Osteoblast (primary cell): Measurements from ENCODE around the gene PPM1F. TPM values are rescaled to one million over a fixed set of nuclear protein-coding genes. Genes with fewer than 3 reads are reported as not detected.

Source experiments
- DNase-seq: peaks from one replicate; pipeline ENCODE4 v3.0.0; 2011; ENCODE audit warnings: low spot score, mixed read lengths; ENCODE audit not compliant: insufficient read length; ENCODE audit errors: missing footprints
- H2AFZ ChIP-seq: 2 replicates; pipeline ENCODE4 v1.6.0; 2011; ENCODE audit warnings: mild to moderate bottlenecking, low read length
- H3K27ac ChIP-seq: 2 replicates; pipeline ENCODE4 v1.5.1; 2011; ENCODE audit warnings: mild to moderate bottlenecking, low read depth, low read length, moderate library complexity
- H3K27me3 ChIP-seq: 2 replicates; pipeline ENCODE4 v1.6.0; 2012; ENCODE audit warnings: mild to moderate bottlenecking, control low read depth, inconsistent platforms, low read length, moderate library complexity; ENCODE audit not compliant: insufficient read depth
- H3K36me3 ChIP-seq: 2 replicates; pipeline ENCODE4 v1.5.1; 2011; ENCODE audit warnings: mild to moderate bottlenecking, low read length, control low read depth, moderate library complexity; ENCODE audit not compliant: insufficient read depth
- H3K4me1 ChIP-seq: 2 replicates; pipeline ENCODE4 v1.5.1; 2011; ENCODE audit warnings: mild to moderate bottlenecking, low read length, control low read depth, moderate library complexity; ENCODE audit not compliant: insufficient read depth
- H3K4me2 ChIP-seq: 2 replicates; pipeline ENCODE4 v1.6.0; 2011; ENCODE audit warnings: mild to moderate bottlenecking, low read length; ENCODE audit not compliant: insufficient read depth
- H3K4me3 ChIP-seq: fragments of 200-600 bp; sonication (generic); 3 replicates; pipeline ENCODE4 v1.5.1; 2012; ENCODE audit warnings: mild to moderate bottlenecking, low read length, inconsistent platforms; ENCODE audit not compliant: insufficient read depth
- H3K79me2 ChIP-seq: 2 replicates; pipeline ENCODE4 v1.6.0; 2012; ENCODE audit warnings: mild to moderate bottlenecking, low read length, control low read depth, inconsistent platforms; ENCODE audit not compliant: insufficient read depth
- H3K9me3 ChIP-seq: 2 replicates; pipeline ENCODE4 v1.5.1; 2011; ENCODE audit warnings: low read depth, low read length, control low read depth
- H4K20me1 ChIP-seq: 2 replicates; pipeline ENCODE4 v1.6.0; 2012; ENCODE audit warnings: mild to moderate bottlenecking, low read length, control low read depth; ENCODE audit not compliant: insufficient read depth
- CTCF ChIP-seq: IDR thresholded peaks from 2 replicates; pipeline ENCODE4 v1.5.1; 2011; ENCODE audit warnings: mild to moderate bottlenecking, low read depth, low read length, moderate library complexity; ENCODE audit errors: extremely low read depth
- total RNA-seq: library from RNA; depleted of rRNA; stranded (reverse); fragments of >200 nt; gene quantifications from 2 replicates; pipeline ENCODE4 v1.2.3, GENCODE V29; 2012

Gene PPM1F
- total RNA-seq, 1 donor, result 22.8 TPM

DNA sequence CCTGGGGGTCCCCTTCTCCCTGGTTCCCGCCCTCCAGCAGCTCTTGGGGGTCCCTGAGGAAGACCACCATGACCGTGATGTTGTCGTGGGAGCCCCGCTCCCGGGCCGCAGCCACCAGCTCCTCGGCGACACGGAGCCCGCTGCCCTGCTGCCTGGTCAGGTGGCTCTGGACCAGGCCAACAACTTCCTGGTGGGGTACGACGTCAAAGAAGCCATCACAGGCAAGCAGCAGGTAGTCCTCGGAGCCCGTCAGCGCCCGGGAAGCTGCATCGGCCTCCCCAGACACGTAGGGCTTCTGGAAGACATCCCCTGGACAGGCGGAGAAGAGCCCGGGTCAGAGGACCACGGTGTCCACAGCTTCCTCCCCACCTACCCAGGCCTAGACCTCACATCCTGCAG, 29.5 kb downstream of the PPM1F start:
- no peak overlapping the region for H3K27ac ChIP-seq
- no peak for TF ChIP-seq CTCF
- no peak overlapping the region for H2AFZ ChIP-seq
- no peaks in the 10 kb centered on the region for H3K9me3 ChIP-seq
- H3K4me2 ChIP-seq, result no peak overlapping the region
- DNase-seq, result no peak
- peaks cover 4% of the 10 kb centered on the region for H4K20me1 ChIP-seq
- H3K4me1 ChIP-seq, result no peaks in the 10 kb centered on the region
- H3K27me3 ChIP-seq, result no peaks in the 10 kb centered on the region
- peaks cover 7% of the 10 kb centered on the region for H3K36me3 ChIP-seq
- no peak overlapping the region for H3K4me3 ChIP-seq
- H3K79me2 ChIP-seq, result no peaks in the 10 kb centered on the region

DNA sequence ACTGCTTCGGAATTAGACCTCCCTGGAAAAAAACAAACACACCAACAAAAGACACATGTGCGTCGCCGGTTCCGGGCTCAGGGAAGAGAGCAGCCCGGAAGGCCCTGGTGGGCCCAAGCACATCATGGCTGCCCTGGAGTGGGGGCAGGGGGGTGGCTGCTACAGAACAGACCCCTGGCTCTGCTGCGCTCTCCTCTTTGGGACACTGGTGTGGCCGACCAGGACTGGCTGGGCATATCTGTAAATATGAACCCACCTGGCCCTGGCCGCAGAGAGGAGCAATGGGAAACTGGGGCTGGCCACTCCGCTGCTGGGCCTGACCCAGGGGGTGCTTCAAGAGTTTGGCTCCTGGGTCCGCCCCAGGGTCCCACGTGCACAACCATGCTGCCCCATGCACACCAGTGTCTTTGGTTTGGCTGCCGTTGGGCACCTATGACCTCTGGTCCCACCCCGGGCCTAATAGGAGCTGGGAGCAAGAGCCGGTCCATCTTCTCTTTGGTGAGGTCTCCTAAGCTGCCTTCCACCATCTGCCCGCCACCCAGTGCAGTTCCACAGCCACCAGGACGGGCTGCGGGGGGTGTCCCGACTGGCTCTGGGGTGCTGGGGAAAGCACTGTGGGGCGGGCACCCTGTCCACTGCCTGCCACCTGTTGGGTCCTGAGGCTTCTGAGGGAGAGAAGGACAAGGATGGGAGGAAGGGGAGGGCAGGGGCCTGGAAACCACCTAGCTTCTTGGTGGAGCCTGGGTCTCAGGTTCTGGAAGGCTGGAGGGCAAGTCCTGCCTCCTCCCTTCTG, 30.1 kb downstream of the PPM1F start:
- Histone ChIP-seq H3K4me1 (no peaks in the 10 kb centered on the region), H3K27me3 (no peaks in the 10 kb centered on the region), H3K36me3 (peaks cover 7% of the 10 kb centered on the region), H3K79me2 (no peaks in the 10 kb centered on the region), H2AFZ (no peak overlapping the region), H3K4me2 (no peak overlapping the region), H4K20me1 (peaks cover 4% of the 10 kb centered on the region), H3K27ac (no peak overlapping the region), H3K9me3 (no peaks in the 10 kb centered on the region), H3K4me3 (no peak overlapping the region)
- DNase-seq, result peak; percentile 18
- no peak for TF ChIP-seq CTCF

DNA sequence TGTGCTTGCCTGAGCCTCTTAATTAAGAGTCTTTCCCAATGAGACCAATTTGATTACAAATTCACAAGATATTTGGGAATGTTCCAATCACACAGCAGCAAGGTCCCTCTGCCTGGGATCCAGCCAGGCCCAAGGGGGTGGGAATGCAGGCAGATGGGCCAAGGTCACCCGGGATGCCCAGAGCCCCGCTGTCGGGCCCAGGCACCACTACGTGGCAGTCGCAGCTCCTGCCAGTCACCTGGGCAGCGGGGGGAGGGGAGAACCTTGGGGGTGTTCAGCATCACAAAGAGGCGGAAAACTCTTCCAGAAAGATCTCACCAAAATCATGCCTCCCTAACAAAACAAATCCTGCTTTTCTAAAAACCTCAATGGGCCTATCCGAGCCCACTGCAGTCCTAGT, 30.9 kb downstream of the PPM1F start:
- Histone ChIP-seq H4K20me1 (peaks cover 4% of the 10 kb centered on the region), H3K36me3 (peaks cover 7% of the 10 kb centered on the region), H2AFZ (no peak overlapping the region), H3K27me3 (no peaks in the 10 kb centered on the region), H3K79me2 (no peaks in the 10 kb centered on the region), H3K4me2 (no peak overlapping the region), H3K4me1 (no peaks in the 10 kb centered on the region), H3K9me3 (no peaks in the 10 kb centered on the region), H3K27ac (no peak overlapping the region), H3K4me3 (no peak overlapping the region)
- peak; percentile 53 for DNase-seq
- no peak for TF ChIP-seq CTCF

GRCh38 chr22:21921184-21921721, 31.4 kb downstream of the PPM1F start:
- TF ChIP-seq CTCF, result no peak
- no peaks in the 10 kb centered on the region for H3K79me2 ChIP-seq
- H2AFZ ChIP-seq, result no peak overlapping the region

More at GRCh38 chr22:21921184-21921721, 31.4 kb downstream of the PPM1F start:
- peak; percentile 57 for DNase-seq
- peaks cover 7% of the 10 kb centered on the region for H3K36me3 ChIP-seq
- H3K4me1 ChIP-seq, result no peaks in the 10 kb centered on the region
- no peak overlapping the region for H3K4me2 ChIP-seq
- H3K27me3 ChIP-seq, result no peaks in the 10 kb centered on the region
- H3K4me3 ChIP-seq, result no peak overlapping the region
- H3K9me3 ChIP-seq, result no peaks in the 10 kb centered on the region
- peaks cover 4% of the 10 kb centered on the region for H4K20me1 ChIP-seq
- H3K27ac ChIP-seq, result no peak overlapping the region
